Measurements from ENCODE around the gene ETFB. TPM values are rescaled to one million over a fixed set of nuclear protein-coding genes. Genes with fewer than 3 reads are reported as not detected.

The ETFB gene
- total and polyA plus RNA-seq, 5 donors from 2014 or later = 41.7 to 113 (median 76.8) TPM

GRCh38 chr19:51366389-51367254 lies 434 bp upstream of the ETFB start:
- Mint-ChIP-seq H3K27ac (peak overlapping the region; percentile 94 to 98 (median 96)), H3K36me3 (no peaks in the 10 kb centered on the region), H3K27me3 (no peaks in the 10 kb centered on the region), H3K4me3 (peak overlapping the region; percentile 92 to 100 (median 98)), H3K4me1 (peaks cover 0 to 70% (median 43%) of the 10 kb centered on the region in 4 donors), H3K9me3 (no peaks in the 10 kb centered on the region)
- Histone ChIP-seq H3K36me3 (ENCODE audit: control insufficient read depth, insufficient read depth, low read length) (no peaks in the 10 kb centered on the region), H3K4me1 (ENCODE audit: control insufficient read depth, insufficient read depth, low read length, poor library complexity, severe bottlenecking) (peaks cover 38% of the 10 kb centered on the region), H3K9me3 (ENCODE audit: control insufficient read depth in 2 of 2, low read length in 2 of 2) (no peaks in the 10 kb centered on the region), H3K27me3 (ENCODE audit: control insufficient read depth, insufficient read depth, low read length) (no peaks in the 10 kb centered on the region), H3K27ac (ENCODE audit: insufficient read depth, low read length, poor library complexity, severe bottlenecking) (peak overlapping the region; percentile 84), H3K4me3 (ENCODE audit: low read depth, low read length) (peak overlapping the region; percentile 95)
- DNase-seq (peak; percentile 88 to 96 (median 92)), ATAC-seq (ENCODE audit: low read depth in 2 of 2) (peak; percentile 53 to 58)

GRCh38 chr19:51365211-51365964 lies 800 bp downstream of the ETFB start:
- Mint-ChIP-seq H3K27ac (peak overlapping the region; percentile 94 to 98 (median 96)), H3K36me3 (no peaks in the 10 kb centered on the region), H3K9me3 (no peaks in the 10 kb centered on the region), H3K27me3 (no peaks in the 10 kb centered on the region), H3K4me1 (peaks cover 0 to 59% (median 38%) of the 10 kb centered on the region in 4 donors), H3K4me3 (peak overlapping the region; percentile 92 to 100 (median 98))
- DNase-seq = peak in 2 of 3 donors; percentile 25 to 43
- H3K9me3 ChIP-seq (ENCODE audit: control insufficient read depth in 2 of 2, low read length in 2 of 2) = no peaks in the 10 kb centered on the region
- peaks cover 38% of the 10 kb centered on the region for H3K4me1 ChIP-seq (ENCODE audit: control insufficient read depth, insufficient read depth, low read length, poor library complexity, severe bottlenecking)
- H3K27me3 ChIP-seq (ENCODE audit: control insufficient read depth, insufficient read depth, low read length) = no peaks in the 10 kb centered on the region
- H3K4me3 ChIP-seq (ENCODE audit: low read depth, low read length) = peak overlapping the region; percentile 95
- no peaks in the 10 kb centered on the region for H3K36me3 ChIP-seq (ENCODE audit: control insufficient read depth, insufficient read depth, low read length)
- ATAC-seq (ENCODE audit: low read depth in 2 of 2) = no peak
- H3K27ac ChIP-seq (ENCODE audit: insufficient read depth, low read length, poor library complexity, severe bottlenecking) = peak overlapping the region; percentile 84

- H3K9me3 Mint-ChIP-seq = no peaks in the 10 kb centered on the region
- no peaks in the 10 kb centered on the region for H3K27me3 ChIP-seq (ENCODE audit: control insufficient read depth, insufficient read depth, low read length)
- H3K4me1 Mint-ChIP-seq = peaks cover 0 to 56% (median 36%) of the 10 kb centered on the region in 4 donors
- DNase-seq (no peak), ATAC-seq (ENCODE audit: low read depth in 2 of 2) (no peak)
- no peaks in the 10 kb centered on the region for H3K36me3 ChIP-seq (ENCODE audit: control insufficient read depth, insufficient read depth, low read length)
- H3K27me3 Mint-ChIP-seq = no peaks in the 10 kb centered on the region
- H3K4me3 Mint-ChIP-seq = peak overlapping the region; percentile 69 to 94 (median 83)
- peak overlapping the region in 1 of 3 donors; percentile 34 for H3K27ac Mint-ChIP-seq
- no peaks in the 10 kb centered on the region for H3K9me3 ChIP-seq (ENCODE audit: control insufficient read depth in 2 of 2, low read length in 2 of 2)
- H3K4me1 ChIP-seq (ENCODE audit: control insufficient read depth, insufficient read depth, low read length, poor library complexity, severe bottlenecking) = peaks cover 38% of the 10 kb centered on the region
- no peaks in the 10 kb centered on the region for H3K36me3 Mint-ChIP-seq
- H3K27ac ChIP-seq (ENCODE audit: insufficient read depth, low read length, poor library complexity, severe bottlenecking) = no peak overlapping the region
- H3K4me3 ChIP-seq (ENCODE audit: low read depth, low read length) = no peak overlapping the region
Observed at GRCh38 chr19:51364200-51365106, 1.7 kb downstream of the ETFB start.

- peaks cover 4 to 47% (median 34%) of the 10 kb centered on the region in 4 donors for H3K4me1 Mint-ChIP-seq
- H3K4me3 Mint-ChIP-seq = peak overlapping the region in 1 of 4 donors; percentile 65
Observed at GRCh38 chr19:51361239-51361638, 4.9 kb downstream of the ETFB start.

GRCh38 chr19:51359294-51359693 lies 6.9 kb downstream of the ETFB start:
- Mint-ChIP-seq H3K27ac (peak overlapping the region in 1 of 3 donors; percentile 20), H3K36me3 (no peaks in the 10 kb centered on the region), H3K9me3 (no peaks in the 10 kb centered on the region), H3K4me3 (no peak overlapping the region), H3K27me3 (no peaks in the 10 kb centered on the region), H3K4me1 (peaks cover 14 to 52% (median 34%) of the 10 kb centered on the region in 4 donors)
- DNase-seq (no peak), ATAC-seq (ENCODE audit: low read depth in 2 of 2) (no peak)
- Histone ChIP-seq H3K9me3 (ENCODE audit: control insufficient read depth in 2 of 2, low read length in 2 of 2) (no peaks in the 10 kb centered on the region), H3K4me1 (ENCODE audit: control insufficient read depth, insufficient read depth, low read length, poor library complexity, severe bottlenecking) (peaks cover 16% of the 10 kb centered on the region), H3K4me3 (ENCODE audit: low read depth, low read length) (no peak overlapping the region), H3K36me3 (ENCODE audit: control insufficient read depth, insufficient read depth, low read length) (no peaks in the 10 kb centered on the region), H3K27ac (ENCODE audit: insufficient read depth, low read length, poor library complexity, severe bottlenecking) (no peak overlapping the region), H3K27me3 (ENCODE audit: control insufficient read depth, insufficient read depth, low read length) (no peaks in the 10 kb centered on the region)

More at GRCh38 chr19:51361239-51361638, 4.9 kb downstream of the ETFB start:
- H3K36me3 ChIP-seq (ENCODE audit: control insufficient read depth, insufficient read depth, low read length) = no peaks in the 10 kb centered on the region
- H3K27ac ChIP-seq (ENCODE audit: insufficient read depth, low read length, poor library complexity, severe bottlenecking) = no peak overlapping the region
- H3K27ac Mint-ChIP-seq = no peak overlapping the region
- no peaks in the 10 kb centered on the region for H3K9me3 ChIP-seq (ENCODE audit: control insufficient read depth in 2 of 2, low read length in 2 of 2)
- H3K4me1 ChIP-seq (ENCODE audit: control insufficient read depth, insufficient read depth, low read length, poor library complexity, severe bottlenecking) = peaks cover 19% of the 10 kb centered on the region
- H3K4me3 ChIP-seq (ENCODE audit: low read depth, low read length) = no peak overlapping the region
- no peaks in the 10 kb centered on the region for H3K27me3 Mint-ChIP-seq
- no peaks in the 10 kb centered on the region for H3K27me3 ChIP-seq (ENCODE audit: control insufficient read depth, insufficient read depth, low read length)
- H3K9me3 Mint-ChIP-seq = no peaks in the 10 kb centered on the region
- ATAC-seq (ENCODE audit: low read depth in 2 of 2) (no peak), DNase-seq (no peak)
- H3K36me3 Mint-ChIP-seq = no peaks in the 10 kb centered on the region

GRCh38 chr19:51357952-51358351 lies 8.2 kb downstream of the ETFB start:
- Mint-ChIP-seq H3K4me3 (peak overlapping the region in 1 of 4 donors; percentile 21), H3K27me3 (no peaks in the 10 kb centered on the region), H3K36me3 (no peaks in the 10 kb centered on the region), H3K4me1 (peaks cover 14 to 42% (median 26%) of the 10 kb centered on the region in 4 donors), H3K9me3 (no peaks in the 10 kb centered on the region), H3K27ac (no peak overlapping the region)
- ATAC-seq (ENCODE audit: low read depth in 2 of 2) (no peak), DNase-seq (no peak)
- Histone ChIP-seq H3K9me3 (ENCODE audit: control insufficient read depth in 2 of 2, low read length in 2 of 2) (no peaks in the 10 kb centered on the region), H3K36me3 (ENCODE audit: control insufficient read depth, insufficient read depth, low read length) (no peaks in the 10 kb centered on the region), H3K27ac (ENCODE audit: insufficient read depth, low read length, poor library complexity, severe bottlenecking) (no peak overlapping the region), H3K27me3 (ENCODE audit: control insufficient read depth, insufficient read depth, low read length) (no peaks in the 10 kb centered on the region), H3K4me1 (ENCODE audit: control insufficient read depth, insufficient read depth, low read length, poor library complexity, severe bottlenecking) (peaks cover 14% of the 10 kb centered on the region), H3K4me3 (ENCODE audit: low read depth, low read length) (no peak overlapping the region)
